DOHH2 (cell line): ENCODE results near the gene ARSD.

Experiments used
- EZH2phosphoT487 ChIP-seq: fragments of 200-600 bp; sonication (generic); IDR thresholded peaks from 2 replicates; pipeline ENCODE4 v1.6.1; 2017; ENCODE audit warnings: borderline replicate concordance, mild to moderate bottlenecking, antibody characterized with exemption, low read length, moderate library complexity, mixed read lengths
- TF ChIP-seq, protein P1 (sequence below): fragments of 200-600 bp; sonication (generic); IDR thresholded peaks from one replicate; pipeline ENCODE4 v1.5.1; 2014; ENCODE audit warnings: antibody characterized with exemption, mild to moderate bottlenecking, low read depth, low read length; ENCODE audit not compliant: poor library complexity, severe bottlenecking

DNA sequence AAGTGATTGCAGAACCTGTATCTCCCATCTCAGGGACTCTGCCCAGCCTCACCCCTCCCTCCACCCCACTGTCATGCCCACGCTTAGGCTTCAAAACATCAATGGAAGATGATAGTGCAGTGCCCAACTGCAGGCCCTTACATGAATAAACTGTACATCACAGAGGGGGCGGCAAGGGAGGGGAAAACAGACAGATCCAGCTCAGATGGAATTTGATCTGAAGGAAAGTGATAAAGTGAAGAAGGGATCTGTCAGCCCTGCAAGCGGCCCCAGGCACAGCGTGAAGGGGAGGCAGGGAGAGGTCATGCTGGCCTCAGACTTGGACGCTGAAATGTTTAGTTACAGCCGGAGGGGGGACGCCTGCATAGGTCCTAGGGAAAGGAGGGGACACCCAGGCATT, 61.9 kb downstream of the ARSD start:
- TF ChIP-seq, protein P1, sequence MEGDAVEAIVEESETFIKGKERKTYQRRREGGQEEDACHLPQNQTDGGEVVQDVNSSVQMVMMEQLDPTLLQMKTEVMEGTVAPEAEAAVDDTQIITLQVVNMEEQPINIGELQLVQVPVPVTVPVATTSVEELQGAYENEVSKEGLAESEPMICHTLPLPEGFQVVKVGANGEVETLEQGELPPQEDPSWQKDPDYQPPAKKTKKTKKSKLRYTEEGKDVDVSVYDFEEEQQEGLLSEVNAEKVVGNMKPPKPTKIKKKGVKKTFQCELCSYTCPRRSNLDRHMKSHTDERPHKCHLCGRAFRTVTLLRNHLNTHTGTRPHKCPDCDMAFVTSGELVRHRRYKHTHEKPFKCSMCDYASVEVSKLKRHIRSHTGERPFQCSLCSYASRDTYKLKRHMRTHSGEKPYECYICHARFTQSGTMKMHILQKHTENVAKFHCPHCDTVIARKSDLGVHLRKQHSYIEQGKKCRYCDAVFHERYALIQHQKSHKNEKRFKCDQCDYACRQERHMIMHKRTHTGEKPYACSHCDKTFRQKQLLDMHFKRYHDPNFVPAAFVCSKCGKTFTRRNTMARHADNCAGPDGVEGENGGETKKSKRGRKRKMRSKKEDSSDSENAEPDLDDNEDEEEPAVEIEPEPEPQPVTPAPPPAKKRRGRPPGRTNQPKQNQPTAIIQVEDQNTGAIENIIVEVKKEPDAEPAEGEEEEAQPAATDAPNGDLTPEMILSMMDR, result no peak
- no peak for TF ChIP-seq EZH2phosphoT487
